Left forelimb (tissue), 1 donor: ENCODE data around the gene LIME1.

Experiments
- DNase-seq: peaks from one replicate; pipeline ENCODE4 v3.0.0-alpha.2; 2018; ENCODE audit warnings: low spot score

LIME1 gene

GRCh38 chr20:63749597-63750508, 13.4 kb downstream of the LIME1 start:
- DNase-seq: no peak

- DNase-seq: no peak
These were observed 14.5 kb downstream of the LIME1 start for GRCh38 chr20:63750807-63751470.

- no peak for DNase-seq
These were observed 15.2 kb downstream of the LIME1 start for GRCh38 chr20:63751471-63752271.

- DNase-seq: no peak
These were observed 16.1 kb downstream of the LIME1 start for GRCh38 chr20:63752411-63753101.

- no peak for DNase-seq
These were observed 16.9 kb downstream of the LIME1 start for GRCh38 chr20:63753381-63753780.

GRCh38 chr20:63754008-63754407, 17.5 kb downstream of the LIME1 start:
- no peak for DNase-seq

GRCh38 chr20:63755933-63756647, 19.6 kb downstream of the LIME1 start:
- no peak for DNase-seq

GRCh38 chr20:63756648-63756991, 20.2 kb downstream of the LIME1 start:
- no peak for DNase-seq

GRCh38 chr20:63758152-63758551, 21.7 kb downstream of the LIME1 start:
- no peak for DNase-seq

- DNase-seq: no peak
These were observed 23.0 kb downstream of the LIME1 start for GRCh38 chr20:63759377-63759901.

- no peak for DNase-seq
These were observed 28.8 kb downstream of the LIME1 start for GRCh38 chr20:63765082-63765873.

- no peak for DNase-seq
These were observed 29.4 kb downstream of the LIME1 start for GRCh38 chr20:63765902-63766301.

- DNase-seq: no peak
These were observed 30.4 kb downstream of the LIME1 start for GRCh38 chr20:63766695-63767426.

- DNase-seq: no peak
These were observed 31.0 kb downstream of the LIME1 start for GRCh38 chr20:63767456-63767855.

- no peak for DNase-seq
These were observed 31.4 kb downstream of the LIME1 start for GRCh38 chr20:63767886-63768285.

- no peak for DNase-seq
These were observed 32.4 kb downstream of the LIME1 start for GRCh38 chr20:63768591-63769515.

- no peak for DNase-seq
These were observed 33.5 kb downstream of the LIME1 start for GRCh38 chr20:63769891-63770474.
